NCI-H1694 treated with DMSO at 0.1 percent for 48 hours (cell line): ENCODE results near the gene EXOC3.
"Not testable (repeated sequence)": the region's sequence is repeated elsewhere in the genome, so short reads cannot be mapped to it uniquely, and the experiment has no call there.

Experiments used
- DNase-seq: peaks from one replicate; lab custom pipeline; 2025; lab: John Stamatoyannopoulos, UW

EXOC3 gene

DNA sequence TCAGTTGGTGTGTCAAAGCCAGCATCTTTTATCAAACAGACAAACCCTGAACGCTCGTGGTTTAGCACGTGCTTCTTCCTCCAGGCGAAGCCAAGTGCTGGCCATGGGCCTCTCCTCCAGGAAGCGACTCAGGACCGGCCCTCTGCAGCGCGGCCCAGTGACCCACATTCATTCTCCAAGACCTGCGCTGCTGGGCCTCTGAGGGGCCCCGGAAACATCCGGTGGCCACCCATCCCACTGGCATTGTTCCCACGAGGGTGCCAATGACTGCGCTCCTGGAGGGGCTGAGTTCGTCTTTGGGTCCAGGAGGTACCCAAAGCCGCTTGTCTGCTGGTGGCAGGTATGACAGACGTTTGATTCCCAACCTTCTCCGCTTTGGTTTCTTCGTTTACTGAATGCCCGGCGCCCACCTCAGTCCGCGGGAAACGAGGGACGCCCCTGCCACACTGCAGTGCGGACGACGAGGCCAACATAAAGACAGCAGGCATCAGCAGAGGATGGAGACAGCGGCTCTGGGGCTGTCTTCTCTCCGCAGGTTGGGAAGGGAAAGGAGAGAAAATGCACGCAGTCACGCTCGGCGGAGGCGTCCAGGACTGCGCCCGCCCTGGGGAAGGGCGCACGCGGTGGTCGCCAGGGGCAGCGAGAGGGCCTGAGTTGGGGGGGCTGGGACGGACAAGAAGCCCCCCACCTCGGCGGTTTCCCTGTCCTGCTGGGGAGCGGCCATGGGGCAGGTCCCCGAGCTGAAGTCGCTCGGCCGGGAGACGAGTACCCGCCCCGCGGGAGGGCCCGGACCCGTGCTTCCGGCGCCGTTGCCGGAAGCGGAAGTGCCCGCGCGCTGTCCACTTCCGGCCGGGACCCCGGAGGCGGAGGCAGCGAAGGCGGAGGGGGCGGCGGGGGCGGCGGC lies at the start of gene EXOC3:
Gene EXOC3 (plus strand): TSS at position 842 of the 904 bp plus-strand sequence. CDS start 3,030 bp downstream, outside the sequence.
- peak; percentile 25 for DNase-seq

DNA sequence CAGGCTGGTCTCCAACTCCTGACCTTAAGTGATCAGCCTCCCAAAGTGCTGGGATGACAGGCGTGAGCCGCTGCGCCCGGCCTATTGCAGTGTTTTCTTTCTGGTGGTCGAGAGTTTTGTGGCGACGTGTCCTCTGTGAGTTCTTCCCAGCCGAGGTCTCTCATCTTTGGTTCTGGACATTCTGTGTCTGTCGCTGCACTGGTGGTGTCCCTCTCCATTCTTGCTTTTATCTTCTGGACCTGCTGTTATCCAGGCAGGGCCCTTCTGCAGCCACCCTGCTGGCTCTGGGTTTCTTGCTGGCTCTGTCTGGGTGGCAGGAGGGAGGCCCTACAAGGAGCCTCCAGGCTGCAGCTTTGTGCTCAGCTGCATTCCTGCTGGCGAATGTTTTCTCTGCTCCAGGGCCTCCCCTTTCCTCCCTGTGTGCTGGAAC lies 49.1 kb upstream of the EXOC3 start:
- no peak for DNase-seq

DNA sequence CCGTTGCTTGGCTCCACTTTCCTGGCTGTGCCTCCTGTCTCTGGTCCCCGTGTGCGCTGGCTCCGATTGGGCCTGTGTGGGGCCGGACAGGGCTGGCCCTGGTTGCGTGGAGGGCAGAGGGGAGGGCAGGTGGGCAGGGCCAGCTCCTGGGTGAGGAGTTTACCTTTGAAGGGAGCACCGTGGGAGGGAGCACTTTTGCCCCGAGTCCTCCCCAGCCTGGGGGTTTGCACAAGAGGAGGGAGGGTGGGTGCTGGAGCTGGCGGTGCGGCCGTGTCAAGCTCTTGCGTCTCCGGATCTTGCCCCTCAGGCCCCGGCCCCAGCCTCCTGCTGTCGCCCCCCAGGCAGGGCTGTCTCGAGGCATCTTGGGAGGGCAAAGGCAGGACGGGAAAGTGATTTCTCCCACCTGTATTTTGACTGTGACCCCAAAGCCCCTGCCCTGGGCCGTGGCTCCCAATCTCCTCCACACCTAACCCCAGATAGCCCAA lies 48.3 kb upstream of the EXOC3 start:
- no peak for DNase-seq

DNA sequence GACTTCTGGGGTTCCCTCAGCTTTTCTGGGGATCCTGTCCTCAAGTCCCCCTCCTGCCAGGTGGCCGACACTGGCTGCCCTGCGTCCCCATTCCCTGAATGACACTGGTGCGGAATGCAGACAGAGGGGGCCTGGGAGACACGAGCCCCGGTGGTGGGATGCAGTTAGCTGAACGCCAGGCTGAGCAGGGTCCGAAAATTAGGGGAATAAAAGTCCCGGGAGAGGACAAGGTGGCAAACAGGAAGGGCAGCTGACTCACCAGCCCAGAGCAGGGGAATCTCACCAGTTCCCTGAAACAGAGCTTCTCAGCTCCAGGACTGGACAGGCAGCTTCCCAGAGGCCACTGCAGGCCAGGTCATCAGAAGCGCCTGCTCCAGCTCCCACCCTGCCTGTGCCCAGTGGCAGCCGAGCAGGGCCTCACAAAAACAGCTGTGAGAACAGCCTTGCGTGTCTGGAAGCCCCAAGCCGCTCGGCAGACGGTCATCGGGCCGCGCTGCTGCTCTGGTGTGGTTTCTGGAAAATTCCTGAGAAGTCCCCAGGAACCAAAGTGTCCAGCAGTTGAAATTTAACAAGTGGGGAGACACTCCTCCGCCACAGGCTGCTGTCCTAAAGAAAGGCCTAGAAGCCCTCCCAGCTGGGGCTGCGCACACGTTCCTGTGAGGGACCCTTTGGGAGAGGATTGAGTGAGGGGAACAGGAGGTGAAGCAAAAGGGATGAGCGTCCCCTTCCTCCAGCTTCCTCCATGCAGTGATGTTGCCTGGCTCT lies 47.6 kb upstream of the EXOC3 start:
- DNase-seq: no peak

DNA sequence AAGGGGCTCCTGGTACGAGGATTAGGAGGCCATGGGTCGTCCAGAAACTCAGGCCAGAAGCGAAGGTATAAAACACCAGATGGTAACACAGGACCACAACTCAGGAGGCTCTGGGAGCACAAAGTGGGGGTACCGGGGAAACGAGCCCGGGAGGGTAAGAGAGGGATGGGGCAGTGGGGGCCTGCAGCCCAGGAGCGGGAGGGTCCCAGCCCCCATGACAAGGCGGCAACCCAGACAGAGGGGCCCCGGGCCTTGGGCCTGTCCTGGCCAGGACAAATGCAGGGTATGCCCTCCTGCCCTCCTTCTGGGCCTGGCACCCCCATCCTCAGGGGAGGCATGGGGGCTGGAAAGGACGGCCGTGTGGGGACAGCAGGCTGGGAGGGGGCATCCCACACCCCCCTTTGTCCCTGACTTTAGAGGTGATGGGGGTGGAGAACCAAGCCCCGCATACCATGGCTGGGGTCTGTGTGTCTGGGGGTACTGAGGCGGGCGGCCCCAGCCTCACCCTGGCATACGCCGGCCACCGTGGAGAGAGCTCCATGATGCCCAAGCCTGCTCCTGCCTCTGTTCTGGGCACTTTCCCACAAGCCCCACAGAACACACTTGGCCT lies 47.0 kb upstream of the EXOC3 start:
- no peak for DNase-seq

DNA sequence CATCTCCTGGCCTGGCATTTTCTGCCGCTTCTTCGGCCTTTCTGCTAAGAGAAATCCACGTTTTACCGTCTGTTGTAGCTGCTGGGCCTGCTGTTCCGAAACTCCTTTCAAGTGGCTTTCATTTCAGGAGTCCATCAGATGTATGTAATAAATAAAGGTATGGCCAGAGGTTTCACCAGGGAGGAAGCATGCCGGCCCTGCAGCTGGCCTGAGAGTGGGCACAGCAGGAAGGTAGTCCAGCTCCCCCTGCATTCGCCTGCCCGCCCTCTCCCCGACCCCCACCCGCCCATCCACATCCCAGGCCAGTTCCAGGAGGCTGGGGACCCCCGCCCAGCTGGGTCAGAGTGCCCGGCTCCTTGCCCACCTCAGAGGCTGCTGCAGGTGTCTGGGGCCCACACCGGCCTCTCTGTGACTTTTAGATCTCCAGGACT lies 46.4 kb upstream of the EXOC3 start:
- no peak for DNase-seq

DNA sequence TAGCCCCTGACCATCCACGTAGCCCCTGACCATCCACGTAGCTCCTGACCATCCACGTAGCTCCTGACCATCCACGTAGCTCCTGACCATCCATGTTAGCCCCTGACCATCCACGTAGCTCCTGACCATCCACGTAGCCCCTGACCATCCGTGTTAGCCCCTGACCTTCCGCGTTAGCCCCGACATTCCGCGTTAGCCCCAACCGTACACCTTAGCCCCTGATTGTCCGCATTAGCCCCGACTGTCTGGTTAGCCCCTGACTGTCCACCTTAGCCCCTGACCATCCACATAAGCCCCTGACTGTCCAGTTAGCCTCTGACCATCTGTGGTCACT lies 44.9 kb upstream of the EXOC3 start:
- DNase-seq: not testable (repeated sequence)

DNA sequence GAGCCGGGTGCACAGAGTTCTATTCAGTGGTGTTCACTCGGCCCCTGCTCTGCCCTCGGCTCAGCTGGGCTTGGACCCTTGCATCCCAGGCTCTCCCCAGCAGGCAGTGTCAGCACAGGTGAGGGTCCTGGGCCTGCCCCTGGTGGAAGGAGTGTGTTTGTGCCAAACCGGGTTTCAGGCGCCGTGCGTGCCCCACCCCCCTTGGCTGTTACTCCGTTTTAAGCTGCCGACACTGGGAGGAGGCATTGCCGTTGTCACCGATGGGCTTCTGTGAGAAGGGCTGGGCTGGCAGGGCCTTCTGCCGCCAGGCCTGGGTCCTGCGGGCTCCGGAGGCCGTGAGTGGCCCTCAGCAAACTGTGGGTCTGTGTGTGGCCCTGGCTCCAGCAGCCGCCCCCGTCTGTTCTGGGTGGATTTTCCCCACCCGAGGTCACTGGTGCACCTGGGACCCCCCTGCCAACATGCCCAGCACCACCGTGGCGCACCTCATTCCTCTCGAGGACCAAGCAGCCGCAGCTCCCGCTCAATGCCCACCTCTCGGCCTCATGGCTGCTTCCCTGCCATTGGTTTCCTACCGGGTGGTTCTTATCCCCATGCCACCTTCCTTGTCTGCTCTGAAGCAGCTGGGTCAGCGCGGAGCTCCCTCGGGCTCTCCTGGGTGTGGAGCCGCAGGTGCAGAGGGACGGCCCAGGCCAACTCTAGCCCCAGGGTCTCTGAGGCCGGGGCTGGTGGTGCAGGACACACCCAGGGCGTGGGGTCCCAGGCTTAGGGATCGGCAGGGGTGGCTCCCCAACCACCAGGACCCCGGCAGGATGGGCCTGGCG lies 44.3 kb upstream of the EXOC3 start:
- no peak for DNase-seq

DNA sequence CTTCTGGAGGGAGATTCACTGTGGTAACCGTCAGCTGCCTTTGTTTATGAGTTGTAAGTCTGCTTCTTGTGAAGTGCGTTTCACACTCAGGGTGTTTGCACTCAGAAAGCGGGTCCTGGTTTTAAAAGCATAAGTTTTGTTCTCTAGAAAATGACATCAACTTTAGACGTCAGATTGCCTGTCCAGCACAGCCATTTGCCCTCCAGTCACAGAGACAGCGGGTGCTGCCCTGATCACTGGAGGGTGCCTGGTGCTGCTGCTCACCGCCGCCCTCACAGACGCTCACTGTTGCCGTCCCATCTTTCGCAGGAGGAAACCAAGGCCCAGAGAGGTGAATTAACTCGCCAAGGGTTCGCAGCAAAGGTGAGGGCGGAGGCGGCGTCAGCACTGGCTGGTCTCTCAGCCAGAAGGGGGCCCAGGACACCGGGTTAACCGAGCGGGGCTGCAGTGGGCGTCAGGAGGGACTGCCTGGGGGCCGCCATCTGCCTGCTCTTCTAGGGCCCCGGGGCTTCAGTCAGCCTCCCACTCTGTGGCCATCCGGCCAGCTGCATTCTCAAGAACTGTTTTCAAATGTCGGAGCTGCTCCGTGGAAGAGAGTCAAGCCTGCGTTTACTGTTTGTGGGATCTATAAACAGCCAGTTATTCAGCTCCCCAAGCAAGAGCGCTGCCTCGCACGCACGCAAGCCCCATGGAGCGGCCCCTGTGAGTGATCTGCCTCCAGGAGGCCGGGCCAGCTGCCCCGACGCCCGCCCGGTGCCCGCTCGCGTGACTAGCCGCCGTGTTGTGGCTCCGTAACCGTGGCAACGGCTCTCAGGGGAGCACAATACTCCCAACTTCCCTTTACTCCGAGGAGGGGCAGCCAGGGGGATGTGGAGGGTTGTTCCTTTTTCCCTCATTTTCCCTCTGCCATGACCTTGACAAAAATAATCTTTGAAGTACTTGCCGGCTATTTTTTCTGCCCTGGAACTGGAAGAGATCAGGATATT lies 43.4 kb upstream of the EXOC3 start:
- DNase-seq: peak; percentile 56

DNA sequence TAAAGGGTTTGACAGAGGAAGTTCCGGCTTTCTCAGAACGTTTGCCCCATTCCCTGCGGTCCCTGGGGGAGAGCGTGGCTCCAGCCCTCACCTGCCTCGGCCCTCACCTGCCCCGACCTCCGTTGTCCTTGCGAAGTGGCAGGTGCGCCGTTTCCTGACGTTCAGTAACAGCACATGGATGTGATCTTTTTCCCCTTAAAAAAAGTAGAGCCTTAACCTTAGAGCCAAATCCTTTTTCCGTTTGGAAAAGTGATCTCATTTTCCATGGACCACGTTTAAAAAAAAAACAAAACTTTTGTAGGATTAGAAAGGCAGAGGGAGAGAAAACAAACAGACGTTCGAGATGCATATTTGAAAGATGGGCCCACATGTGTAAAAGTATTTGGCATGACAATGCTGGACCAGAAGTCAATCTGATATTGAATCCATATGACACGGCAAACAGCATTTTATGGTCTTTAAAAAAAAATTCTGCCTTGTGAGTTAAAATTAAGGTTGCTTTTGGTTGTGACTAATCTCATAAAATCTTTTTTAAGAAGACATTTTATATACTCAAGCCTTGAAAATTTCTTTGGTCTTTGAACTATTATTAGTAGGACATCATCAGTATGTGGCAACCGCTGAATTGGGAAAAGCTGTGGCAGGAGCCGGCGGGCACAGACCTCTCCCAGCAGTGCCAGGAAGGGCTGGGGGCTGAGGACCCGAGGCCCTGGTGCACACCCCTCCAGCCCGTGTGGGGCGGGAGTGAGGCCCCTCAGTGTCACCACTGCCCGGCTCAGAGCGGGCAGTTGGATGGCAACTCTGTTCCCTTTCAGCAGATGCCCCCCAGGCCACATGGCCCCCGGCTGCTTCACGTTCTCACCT lies 42.5 kb upstream of the EXOC3 start:
- DNase-seq: no peak

DNA sequence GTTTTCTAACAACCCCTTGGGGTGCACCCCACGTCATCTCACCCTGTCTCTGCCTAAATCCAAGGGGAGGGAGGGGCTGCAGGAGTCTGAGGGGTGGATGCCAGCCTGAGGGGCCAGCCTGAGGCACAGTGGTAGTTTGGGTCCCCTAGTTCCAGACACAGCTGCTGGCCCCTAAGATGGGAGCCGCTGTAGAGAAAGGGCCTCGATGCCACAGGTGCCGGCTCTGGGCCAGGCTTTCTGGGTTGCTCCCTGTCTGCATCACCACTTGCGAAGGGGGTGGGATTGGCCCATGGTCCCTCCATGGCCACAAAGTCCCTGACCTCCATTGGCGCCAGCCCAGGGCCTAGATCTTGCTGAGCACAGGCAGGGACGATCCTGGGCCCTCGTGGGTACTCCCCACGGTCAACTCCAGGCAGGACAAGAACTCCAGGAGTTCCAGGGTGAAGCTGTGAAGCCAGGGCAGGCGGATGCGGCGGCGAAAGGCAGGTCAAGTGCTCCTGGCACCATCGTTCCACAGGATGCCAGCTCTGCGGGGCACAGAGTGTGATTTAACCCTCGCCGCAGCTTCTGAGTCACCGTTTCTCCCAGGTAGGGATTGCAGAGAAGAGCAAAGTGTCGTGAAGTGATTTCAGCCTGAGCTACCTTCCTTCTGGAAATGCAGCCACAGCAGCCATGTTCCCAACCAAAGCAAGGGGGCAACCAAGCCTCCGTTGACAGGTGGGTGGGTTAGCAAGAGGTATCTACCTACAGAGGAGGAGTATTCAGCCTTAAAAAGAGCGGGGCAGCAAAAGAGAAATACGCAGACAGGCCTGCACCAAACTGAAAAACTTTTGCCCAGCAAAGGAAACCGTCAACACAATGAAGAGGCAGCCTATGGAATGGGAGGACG lies 41.6 kb upstream of the EXOC3 start:
- DNase-seq: no peak

DNA sequence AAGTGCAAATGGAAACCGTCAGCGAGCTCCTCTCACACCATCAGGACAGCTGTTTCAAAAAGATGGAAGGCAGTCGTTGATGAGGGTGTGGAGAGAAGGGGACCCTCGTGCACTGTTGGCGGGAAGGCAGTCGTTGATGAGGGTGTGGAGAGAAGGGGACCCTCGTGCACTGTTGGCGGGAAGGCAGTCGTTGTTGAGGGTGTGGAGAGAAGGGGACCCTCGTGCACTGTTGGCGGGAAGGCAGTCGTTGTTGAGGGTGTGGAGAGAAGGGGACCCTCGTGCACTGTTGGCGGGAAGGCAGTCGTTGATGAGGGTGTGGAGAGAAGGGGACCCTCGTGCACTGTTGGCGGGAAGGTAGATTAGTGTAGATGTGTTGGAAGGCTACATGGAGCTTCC lies 40.8 kb upstream of the EXOC3 start:
- not testable (repeated sequence) for DNase-seq

DNA sequence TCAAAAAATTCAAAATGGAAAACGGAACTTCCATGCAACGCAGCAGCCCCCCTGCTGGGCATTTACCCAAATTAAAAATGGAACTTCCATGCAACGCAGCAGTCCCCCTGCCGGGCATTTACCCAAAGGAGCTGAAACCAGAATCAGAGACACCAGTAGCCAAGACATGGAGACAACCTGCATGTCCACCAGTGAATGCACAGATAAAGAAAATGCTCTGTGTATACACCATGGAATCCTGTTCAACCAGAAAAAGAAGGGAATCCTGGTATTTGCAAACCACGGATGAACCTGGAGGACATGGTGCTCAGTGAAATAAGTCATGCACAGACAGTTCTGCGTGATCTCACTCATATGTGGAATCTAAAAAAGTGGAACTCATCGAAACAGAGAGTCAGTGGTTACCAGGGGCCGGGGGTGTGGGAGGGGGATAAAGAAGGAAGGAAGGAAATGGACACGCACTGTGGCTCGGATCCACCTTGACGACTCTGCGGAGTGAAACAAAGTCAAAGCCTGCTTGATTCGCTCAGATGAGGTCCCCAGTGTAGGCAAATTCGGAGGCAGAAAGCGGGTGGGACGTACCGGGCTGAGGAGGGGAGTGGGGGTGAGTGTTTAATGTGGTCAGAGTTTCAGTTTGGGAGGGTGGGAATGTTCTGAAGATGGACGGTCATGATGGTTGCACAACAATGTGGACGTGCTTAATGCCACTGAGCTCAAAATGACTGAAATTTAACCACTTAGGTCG lies 40.2 kb upstream of the EXOC3 start:
- no peak for DNase-seq

DNA sequence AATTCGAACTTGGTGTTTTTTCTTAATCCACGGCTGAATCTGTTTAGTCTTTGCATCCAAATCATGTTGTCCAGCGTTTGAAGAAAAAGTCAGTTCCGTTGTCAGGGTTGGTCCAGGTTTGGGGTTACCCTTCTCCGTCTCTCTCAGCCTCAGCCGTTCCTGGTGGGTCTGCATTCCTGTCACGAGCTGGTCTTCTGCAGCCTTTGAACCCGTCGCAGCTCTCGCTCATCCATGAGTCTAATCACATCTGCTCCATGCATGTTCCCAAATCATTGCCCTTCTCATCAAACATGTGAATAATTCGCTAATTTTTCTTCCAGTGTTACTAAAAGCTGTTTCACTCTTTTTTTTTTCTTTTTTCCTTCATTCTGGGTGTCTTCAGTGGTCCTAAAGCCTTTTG lies 39.0 kb upstream of the EXOC3 start:
- no peak for DNase-seq

DNA sequence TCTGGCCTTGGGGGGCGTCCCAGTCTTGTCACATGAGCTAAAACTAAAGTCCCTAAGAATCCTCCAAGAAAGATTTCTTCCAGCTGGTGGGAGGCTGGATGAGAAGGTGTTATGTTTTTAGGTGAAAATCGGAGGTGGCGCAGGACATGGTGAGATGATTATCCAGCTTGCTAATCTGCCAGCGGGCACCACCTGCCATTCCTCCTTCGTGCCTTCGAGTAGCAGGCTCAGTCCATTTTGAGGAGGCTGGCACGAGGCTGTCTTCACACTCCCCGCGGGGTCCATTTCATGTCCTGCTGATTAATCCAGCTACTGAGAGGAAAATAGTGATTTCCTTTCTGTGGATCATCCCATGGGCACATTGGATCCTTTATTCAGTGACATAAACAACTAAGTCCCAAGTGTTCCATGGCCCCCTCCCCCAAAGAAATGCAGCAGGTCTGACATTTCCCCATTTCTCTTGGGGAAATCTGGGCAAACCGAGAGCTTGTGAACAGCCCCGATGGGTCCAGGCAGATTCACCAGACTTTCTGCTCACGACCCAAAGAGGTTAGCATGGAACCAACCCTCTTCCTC lies 38.2 kb upstream of the EXOC3 start:
- no peak for DNase-seq

DNA sequence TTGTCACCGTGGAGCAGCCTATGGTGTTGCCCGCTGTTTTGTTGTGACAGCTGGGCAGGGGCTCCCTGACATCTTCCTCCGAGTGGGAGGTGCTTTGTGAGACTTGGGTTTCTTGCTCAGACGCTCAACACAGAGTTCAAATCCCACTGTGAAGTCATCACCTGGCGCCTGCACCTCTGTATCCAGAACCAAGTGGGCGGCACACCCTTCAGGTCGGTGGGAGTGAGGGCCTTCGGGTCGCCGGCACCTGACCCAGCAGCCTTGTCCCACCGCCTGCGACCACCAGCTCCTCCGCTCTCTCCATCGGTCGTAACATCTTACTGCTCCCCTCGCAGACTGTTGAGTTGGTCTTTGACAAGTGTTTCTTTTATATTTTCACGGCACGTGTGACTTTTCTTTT lies 37.6 kb upstream of the EXOC3 start:
- DNase-seq: no peak

DNA sequence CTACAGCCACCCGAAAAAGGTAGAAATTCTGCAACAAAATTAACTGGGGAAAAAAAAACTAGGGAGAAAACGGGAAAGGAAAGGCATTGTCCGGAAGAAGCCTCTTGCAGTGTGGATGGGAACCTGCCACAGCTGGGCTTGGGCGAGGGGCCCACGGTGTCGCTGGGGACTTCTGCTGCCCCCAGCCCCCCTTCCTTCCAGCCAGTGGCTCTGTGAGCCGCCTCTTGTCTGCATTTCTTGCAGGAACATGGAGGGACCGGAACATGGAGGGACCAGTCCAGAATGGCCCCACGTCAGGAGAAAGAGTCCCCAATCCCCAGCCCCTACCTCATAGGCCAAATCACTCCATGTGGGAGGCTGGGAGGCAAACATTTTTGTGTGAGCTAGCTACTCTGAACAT lies 36.9 kb upstream of the EXOC3 start:
- DNase-seq: no peak
